HepG2 (cell line): ENCODE data around the gene CMTM2. TPM values are rescaled to one million over a fixed set of nuclear protein-coding genes. Genes with fewer than 3 reads are reported as not detected.
A peak's percentile ranks its signal among the peaks of the same experiment; 100 is the strongest.

Source experiments
- E2F5 ChIP-seq: sonication (generic); formaldehyde crosslinking; conservative IDR thresholded peaks from 2 replicates; pipeline ENCODE4 v1.4.0; 2020; ENCODE audit warnings: missing genetic modification reagents
- MEF2D ChIP-seq: sonication (generic); formaldehyde crosslinking; IDR thresholded peaks from 2 replicates; pipeline ENCODE4 v1.5.1; 2020; ENCODE audit warnings: mild to moderate bottlenecking, missing genetic modification reagents
- MLLT10 ChIP-seq: sonication (generic); formaldehyde crosslinking; IDR thresholded peaks from 2 replicates; pipeline ENCODE4 v1.4.0; 2020; ENCODE audit warnings: missing genetic modification reagents
- NR1H2 ChIP-seq: sonication (generic); formaldehyde crosslinking; IDR thresholded peaks from 2 replicates; pipeline ENCODE4 v1.8.1; 2022; ENCODE audit warnings: low read depth, missing genetic modification reagents, borderline replicate concordance
- NR2F1 ChIP-seq, 2 experiments: fragments of 450-650 bp in 1 of 2; formaldehyde crosslinking in 1 of 2; IDR thresholded peaks; 2 replicates each; pipeline versions ENCODE4 v1.5.0 to v1.6.1; 2016 to 2020; ENCODE audit warnings: mild to moderate bottlenecking in 1 of 2, missing compliant biosample characterization in 1 of 2, missing genetic modification reagents in 1 of 2, moderate library complexity in 1 of 2
- PAWR ChIP-seq: sonication (generic); formaldehyde crosslinking; IDR thresholded peaks from 2 replicates; pipeline ENCODE4 v1.4.0; 2020; ENCODE audit warnings: missing genetic modification reagents, mild to moderate bottlenecking, borderline replicate concordance
- POGK ChIP-seq: sonication (generic); formaldehyde crosslinking; conservative IDR thresholded peaks from 2 replicates; pipeline ENCODE4 v1.8.0; 2022; ENCODE audit warnings: mild to moderate bottlenecking, moderate library complexity, missing genetic modification reagents
- RNF2 ChIP-seq: fragments of 450-650 bp; conservative IDR thresholded peaks from 2 replicates; pipeline ENCODE4 v1.6.1; 2016; ENCODE audit warnings: low read depth
- UBTF ChIP-seq: sonication (generic); formaldehyde crosslinking; IDR thresholded peaks from 2 replicates; pipeline ENCODE4 v1.4.0; 2020; ENCODE audit warnings: mild to moderate bottlenecking, missing genetic modification reagents
- XBP1 ChIP-seq: sonication (generic); formaldehyde crosslinking; IDR thresholded peaks from 2 replicates; pipeline ENCODE4 v1.5.0; 2020; ENCODE audit warnings: missing genetic modification reagents
- ZBTB39 ChIP-seq: sonication (generic); formaldehyde crosslinking; IDR thresholded peaks from 2 replicates; pipeline ENCODE4 v1.5.0; 2020; ENCODE audit warnings: missing genetic modification reagents
- ZNF256 ChIP-seq: sonication (generic); formaldehyde crosslinking; conservative IDR thresholded peaks from 2 replicates; pipeline ENCODE4 v1.4.0; 2020; ENCODE audit warnings: missing genetic modification reagents
- ZNF430 ChIP-seq: sonication (generic); formaldehyde crosslinking; IDR thresholded peaks from 2 replicates; pipeline ENCODE4 v1.9.0; 2021; ENCODE audit warnings: mild to moderate bottlenecking, missing genetic modification reagents
- ZNF446 ChIP-seq: sonication (generic); formaldehyde crosslinking; IDR thresholded peaks from 2 replicates; pipeline ENCODE4 v1.5.0; 2020; ENCODE audit warnings: mild to moderate bottlenecking, missing genetic modification reagents
- ZNF484 ChIP-seq: sonication (generic); formaldehyde crosslinking; IDR thresholded peaks from 2 replicates; pipeline ENCODE4 v1.5.1; 2020; ENCODE audit warnings: mild to moderate bottlenecking, low read depth, missing genetic modification reagents, borderline replicate concordance
- polyA plus RNA-seq, 8 experiments: library from polyadenylated mRNA; depleted of rRNA in 3 of 8; stranded (reverse) in 7 of 8; unstranded in 1 of 8; fragments of >200 nt; fragmentation: Illumina TruSeq in 4 of 8; extraction: Trizol in 4 of 8; gene quantifications; 2 replicates each; pipeline versions ENCODE4 v1.2.1 to v1.2.3, GENCODE V29; 2011 to 2016; ENCODE audit warnings: low read depth in 4 of 8, missing spikeins in 1 of 8, mixed read lengths in 1 of 8; ENCODE audit not compliant: insufficient read depth in 1 of 8
- total RNA-seq, 5 experiments: library from RNA; depleted of rRNA; stranded (reverse); fragments of >200 nt; fragmentation: Illumina TruSeq; extraction: Trizol; gene quantifications; 2 replicates each; pipeline ENCODE4 v1.2.3, GENCODE V29; 2016; ENCODE audit warnings: low read depth in 1 of 5
- TF ChIP-seq, protein P1 (sequence below): sonication (generic); formaldehyde crosslinking; IDR thresholded peaks from 2 replicates; pipeline ENCODE4 v1.5.0; 2020; ENCODE audit warnings: missing genetic modification reagents
- TF ChIP-seq, protein P2 (sequence below): IDR thresholded peaks from 2 replicates; pipeline ENCODE4 v1.6.1; 2012; ENCODE audit warnings: low read length, improper control_type of control experiment

The CMTM2 gene
- total and polyA plus RNA-seq, 2 of the 13 experiments (the other 11 are each of a cell fraction or from before 2014, with no cell fraction given) = not detected

- TF ChIP-seq POGK (CRISPR knock-in tag) (peak; percentile 65; the same call in 1 of the 2 replicates), ZNF430 (CRISPR knock-in tag) (no peak; the same call in 1 of the 2 replicates), ZNF256 (CRISPR knock-in tag) (no peak), UBTF (CRISPR knock-in tag) (peak; percentile 69), ZBTB39 (no peak), MEF2D (CRISPR knock-in tag) (0 out of 2 replicates have a peak, but pooled peaks have one; percentile 15), E2F5 (no peak), PAWR (CRISPR knock-in tag) (no peak), NR2F1 (CRISPR knock-in tag; IDR thresholded peaks at IDR 0.05) (0 out of 4 replicates have a peak, but pooled peaks of 1 of the 2 experiments have one; percentile 10), ZNF484 (CRISPR knock-in tag) (no peak), MLLT10 (CRISPR knock-in tag) (no peak), XBP1 (CRISPR knock-in tag) (no peak), NR1H2 (CRISPR knock-in tag) (no peak), ZNF446 (CRISPR knock-in tag) (no peak), RNF2 (no peak)
- TF ChIP-seq, protein P1, sequence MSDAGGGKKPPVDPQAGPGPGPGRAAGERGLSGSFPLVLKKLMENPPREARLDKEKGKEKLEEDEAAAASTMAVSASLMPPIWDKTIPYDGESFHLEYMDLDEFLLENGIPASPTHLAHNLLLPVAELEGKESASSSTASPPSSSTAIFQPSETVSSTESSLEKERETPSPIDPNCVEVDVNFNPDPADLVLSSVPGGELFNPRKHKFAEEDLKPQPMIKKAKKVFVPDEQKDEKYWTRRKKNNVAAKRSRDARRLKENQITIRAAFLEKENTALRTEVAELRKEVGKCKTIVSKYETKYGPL (CRISPR knock-in tag) = no peak
- TF ChIP-seq, protein P2, sequence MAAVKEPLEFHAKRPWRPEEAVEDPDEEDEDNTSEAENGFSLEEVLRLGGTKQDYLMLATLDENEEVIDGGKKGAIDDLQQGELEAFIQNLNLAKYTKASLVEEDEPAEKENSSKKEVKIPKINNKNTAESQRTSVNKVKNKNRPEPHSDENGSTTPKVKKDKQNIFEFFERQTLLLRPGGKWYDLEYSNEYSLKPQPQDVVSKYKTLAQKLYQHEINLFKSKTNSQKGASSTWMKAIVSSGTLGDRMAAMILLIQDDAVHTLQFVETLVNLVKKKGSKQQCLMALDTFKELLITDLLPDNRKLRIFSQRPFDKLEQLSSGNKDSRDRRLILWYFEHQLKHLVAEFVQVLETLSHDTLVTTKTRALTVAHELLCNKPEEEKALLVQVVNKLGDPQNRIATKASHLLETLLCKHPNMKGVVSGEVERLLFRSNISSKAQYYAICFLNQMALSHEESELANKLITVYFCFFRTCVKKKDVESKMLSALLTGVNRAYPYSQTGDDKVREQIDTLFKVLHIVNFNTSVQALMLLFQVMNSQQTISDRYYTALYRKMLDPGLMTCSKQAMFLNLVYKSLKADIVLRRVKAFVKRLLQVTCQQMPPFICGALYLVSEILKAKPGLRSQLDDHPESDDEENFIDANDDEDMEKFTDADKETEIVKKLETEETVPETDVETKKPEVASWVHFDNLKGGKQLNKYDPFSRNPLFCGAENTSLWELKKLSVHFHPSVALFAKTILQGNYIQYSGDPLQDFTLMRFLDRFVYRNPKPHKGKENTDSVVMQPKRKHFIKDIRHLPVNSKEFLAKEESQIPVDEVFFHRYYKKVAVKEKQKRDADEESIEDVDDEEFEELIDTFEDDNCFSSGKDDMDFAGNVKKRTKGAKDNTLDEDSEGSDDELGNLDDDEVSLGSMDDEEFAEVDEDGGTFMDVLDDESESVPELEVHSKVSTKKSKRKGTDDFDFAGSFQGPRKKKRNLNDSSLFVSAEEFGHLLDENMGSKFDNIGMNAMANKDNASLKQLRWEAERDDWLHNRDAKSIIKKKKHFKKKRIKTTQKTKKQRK = no peak
These were observed 24.5 kb downstream of the CMTM2 start (continued) for GRCh38 chr16:66603537-66604375.
